ENCODE results near the gene TFF3.

- TF ChIP-seq CTCF (conservative IDR thresholded peaks at IDR 0.05; ENCODE audit: low read length) (no peak), EZH2phosphoT487 (IDR thresholded peaks at IDR 0.05; ENCODE audit: borderline replicate concordance, low read depth, low read length) (no peak)
Observed at GRCh38 chr21:42346866-42347600, 31.8 kb upstream of the TFF3 start.
